HK-2 (cell line): ENCODE data around the gene CYP8B1.
"Not testable (repeated sequence)": the region's sequence is repeated elsewhere in the genome, so short reads cannot be mapped to it uniquely, and the experiment has no call there.

Source experiments
- DNase-seq: peaks from one replicate; pipeline ENCODE4 v3.0.0-alpha.2; 2018; ENCODE audit not compliant: unreplicated experiment

The CYP8B1 gene

DNA sequence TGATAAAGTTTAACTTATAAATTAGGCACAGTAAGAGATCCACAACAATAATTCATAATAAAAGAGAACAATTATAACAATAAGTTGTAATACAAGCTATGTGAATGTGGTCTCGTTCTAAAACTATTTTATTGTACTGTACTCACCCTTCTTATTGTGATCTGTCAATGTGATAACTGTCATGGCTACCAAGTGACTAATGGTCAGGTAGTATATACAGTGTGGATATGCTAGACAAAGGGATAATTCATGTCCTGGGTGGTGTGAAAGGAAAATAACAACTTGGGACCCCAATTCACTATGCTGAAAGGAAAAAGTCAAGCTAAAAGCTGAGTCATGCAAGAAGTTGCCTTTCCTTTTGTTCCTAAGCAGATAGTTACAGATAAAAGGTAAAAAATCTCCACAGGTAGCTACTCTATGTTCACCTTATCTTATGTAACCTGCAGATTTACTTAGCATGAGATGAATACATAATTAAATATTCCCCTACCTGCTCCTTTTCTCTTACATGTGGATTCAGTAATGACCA lies 10.7 kb upstream of the CYP8B1 start:
- no peak for DNase-seq

DNA sequence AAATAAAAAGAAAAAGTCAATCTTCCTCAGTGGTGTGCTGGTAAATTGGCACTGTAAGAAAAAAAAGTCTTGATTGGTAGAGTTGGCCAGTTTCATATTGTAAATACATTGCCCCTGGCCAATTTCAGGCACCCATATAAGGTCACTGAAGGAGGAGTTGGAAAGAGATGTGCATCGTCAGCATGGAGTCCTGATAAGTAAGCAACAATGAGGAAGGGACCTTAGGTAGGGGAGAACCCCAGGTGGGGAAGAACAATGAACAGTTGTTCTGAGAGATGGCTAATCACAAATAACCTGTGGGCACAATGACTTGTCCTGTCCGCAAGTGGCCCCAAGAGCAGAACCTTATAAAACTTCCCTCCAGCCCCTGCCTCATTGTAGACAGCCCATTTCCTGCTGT lies 8.6 kb upstream of the CYP8B1 start:
- DNase-seq = no peak

DNA sequence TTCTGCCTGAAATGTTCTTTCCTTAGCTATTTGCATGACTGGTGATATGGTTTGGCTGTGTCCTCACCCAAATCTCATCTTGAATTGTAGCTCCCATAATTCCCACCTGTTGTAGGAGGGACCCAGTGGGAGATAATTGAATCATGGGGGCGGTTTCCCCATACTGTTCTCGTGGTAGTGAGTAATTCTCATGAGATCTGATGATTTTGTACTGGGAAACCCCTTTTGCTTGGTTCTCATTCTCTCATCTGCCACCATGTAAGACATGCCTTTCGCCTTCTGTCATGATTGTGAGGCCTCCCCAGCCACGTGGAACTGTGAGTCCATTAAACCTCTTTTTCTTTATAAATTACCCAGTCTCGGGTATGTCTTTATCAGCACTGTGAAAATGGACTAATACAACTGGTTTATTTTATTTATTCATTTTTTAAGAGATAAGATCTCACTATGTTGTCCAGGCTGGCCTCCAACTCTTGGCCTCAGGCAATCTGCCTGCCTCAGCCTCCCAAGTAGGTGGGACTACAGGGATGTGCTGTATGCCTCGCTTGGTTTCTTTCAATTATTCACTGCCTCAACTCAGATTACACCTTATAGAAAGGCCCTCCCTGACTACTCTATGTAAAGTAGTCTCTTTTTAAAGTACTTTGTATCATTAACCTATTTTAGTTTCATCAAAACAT lies 7.7 kb upstream of the CYP8B1 start:
- DNase-seq = not testable (repeated sequence)

DNA sequence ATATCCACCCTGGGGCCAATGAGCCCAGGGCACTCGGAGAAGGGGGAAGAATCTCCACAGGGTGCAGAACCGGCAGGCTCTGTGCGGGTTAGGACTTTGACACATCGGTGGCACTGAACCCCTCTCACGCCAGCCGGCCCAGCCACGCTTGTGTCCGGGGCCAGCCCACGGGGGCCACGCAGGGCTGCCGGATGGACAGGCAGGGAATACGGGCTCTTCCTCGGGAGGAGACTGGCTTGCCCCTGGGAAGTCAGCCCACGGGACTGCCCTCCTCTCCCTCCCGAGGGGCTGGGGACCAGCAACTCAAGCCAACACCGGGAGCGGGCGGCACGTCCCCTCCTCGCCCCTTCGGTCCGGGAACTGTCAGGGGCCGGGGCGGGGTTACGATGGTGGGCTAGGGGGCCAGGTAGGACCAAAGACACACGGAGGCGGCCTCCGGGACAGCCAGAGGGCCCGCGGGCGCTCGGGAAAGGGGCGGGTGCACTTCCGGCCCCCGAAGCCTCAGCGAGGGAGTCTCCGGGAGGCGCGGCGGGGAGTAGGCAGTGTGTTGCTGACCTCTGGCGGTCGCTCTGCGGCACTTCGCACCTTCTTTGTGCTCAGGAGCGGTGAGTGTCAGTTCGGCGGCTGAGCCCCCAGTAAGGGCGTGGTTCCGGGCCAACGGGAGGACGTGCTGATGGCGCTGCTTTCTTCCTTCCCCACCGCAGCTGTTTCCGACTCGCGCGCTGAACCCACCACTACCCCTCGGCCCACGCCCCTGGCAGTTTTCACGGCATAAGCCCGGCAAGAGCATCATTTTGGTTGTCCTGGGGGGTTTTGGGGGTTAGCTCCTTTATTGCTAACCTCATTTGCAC lies 5.1 kb upstream of the CYP8B1 start:
- peak; percentile 74 for DNase-seq

- no peak for DNase-seq
Measured at GRCh38 chr3:42880183-42880582, 4.5 kb upstream of the CYP8B1 start.

DNA sequence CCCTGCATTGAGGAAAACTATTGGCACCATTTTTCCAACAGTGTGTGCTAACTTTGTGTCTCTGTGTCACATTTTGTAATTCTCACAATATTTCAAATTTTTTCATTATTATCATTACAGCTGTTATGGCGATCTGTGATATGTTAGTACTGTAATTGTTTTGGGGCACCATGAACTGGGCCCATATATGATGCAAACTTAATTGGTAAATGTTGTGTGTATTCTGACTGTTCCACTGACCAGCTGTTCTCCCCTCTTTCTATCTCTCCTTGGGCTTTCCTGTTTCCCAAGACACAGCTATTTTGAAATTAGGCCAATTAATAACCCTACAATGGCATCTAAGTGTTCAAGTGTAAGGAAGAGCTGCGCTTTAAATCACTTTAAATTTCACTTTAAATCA lies 2.2 kb upstream of the CYP8B1 start:
- DNase-seq = no peak

GRCh38 chr3:42876940-42877720 lies 1.5 kb upstream of the CYP8B1 start:
- no peak for DNase-seq

DNA sequence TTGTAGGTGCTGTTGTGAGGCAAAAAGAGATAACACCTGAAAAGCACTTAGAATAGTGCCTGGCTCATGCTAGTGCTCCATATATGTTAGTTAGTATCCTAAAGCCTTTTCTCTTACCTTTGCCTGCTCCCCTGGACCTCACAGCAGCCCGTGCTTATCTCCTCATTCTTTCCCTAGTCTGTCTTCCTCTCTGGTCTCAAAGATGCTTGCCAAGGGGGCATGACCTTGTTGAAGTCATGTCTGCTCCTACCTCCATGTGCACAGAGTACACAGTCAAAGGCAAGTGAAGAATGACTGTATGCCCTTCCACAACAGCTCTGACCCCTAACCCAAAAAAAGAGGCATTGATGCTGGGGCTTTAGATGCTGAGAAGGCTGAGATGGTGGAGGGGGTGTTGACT lies 722 bp upstream of the CYP8B1 start:
- DNase-seq = no peak

- DNase-seq = no peak
Measured at GRCh38 chr3:42874749-42875148, 930 bp downstream of the CYP8B1 start.

- DNase-seq = no peak
Measured at GRCh38 chr3:42873221-42873982, 2.3 kb downstream of the CYP8B1 start.

DNA sequence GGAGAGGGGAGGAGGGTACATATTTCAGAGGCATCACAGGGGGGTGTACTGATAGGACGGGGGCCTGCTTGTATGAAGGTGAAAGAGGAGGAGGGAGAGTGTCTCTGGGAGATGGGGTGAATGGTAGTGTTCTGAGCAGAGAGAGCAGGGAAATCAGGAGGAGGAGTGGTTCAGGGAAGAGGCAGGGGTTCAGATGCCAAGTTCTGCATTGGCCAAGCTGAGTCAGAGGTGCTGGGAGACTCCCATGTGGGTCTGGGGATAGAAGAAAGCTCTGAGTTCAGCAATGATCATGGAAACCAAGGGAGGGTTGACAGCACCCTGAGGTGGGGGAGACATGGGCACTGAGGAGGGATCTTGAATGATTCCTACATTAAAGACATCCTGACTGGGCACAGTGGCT lies 3.0 kb downstream of the CYP8B1 start:
- DNase-seq = no peak

- DNase-seq = no peak
Measured at GRCh38 chr3:42871592-42872196, 4.0 kb downstream of the CYP8B1 start.

GRCh38 chr3:42868841-42869240 lies 6.8 kb downstream of the CYP8B1 start:
- no peak for DNase-seq

GRCh38 chr3:42867138-42867537 lies 8.5 kb downstream of the CYP8B1 start:
- DNase-seq = no peak

- no peak for DNase-seq
Measured at GRCh38 chr3:42865256-42865655, 10.4 kb downstream of the CYP8B1 start.

- no peak for DNase-seq
Measured at GRCh38 chr3:42864321-42864950, 11.2 kb downstream of the CYP8B1 start.

DNA sequence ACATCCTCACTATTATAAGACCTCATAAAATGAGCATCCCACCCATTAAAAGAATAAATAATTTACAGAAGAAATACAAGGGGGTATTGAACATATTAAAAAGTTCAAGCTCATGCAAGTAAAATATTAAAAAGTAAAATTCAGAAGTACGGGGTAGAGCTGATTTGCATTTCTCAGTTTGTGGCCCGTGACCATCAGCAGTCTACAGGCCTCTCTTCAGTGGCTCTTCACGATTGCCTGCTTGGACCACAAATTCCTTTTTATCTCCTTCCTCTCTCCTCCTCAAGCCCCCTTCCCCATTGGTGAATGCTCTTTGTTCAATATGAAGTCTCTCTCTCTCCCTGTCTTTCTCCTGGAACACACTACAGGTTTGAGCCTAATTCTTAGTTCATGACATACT lies 19.1 kb downstream of the CYP8B1 start:
- no peak for DNase-seq

- no peak for DNase-seq
Measured at GRCh38 chr3:42855547-42856380, 19.9 kb downstream of the CYP8B1 start.

- no peak for DNase-seq
Measured at GRCh38 chr3:42855219-42855546, 20.5 kb downstream of the CYP8B1 start.

DNA sequence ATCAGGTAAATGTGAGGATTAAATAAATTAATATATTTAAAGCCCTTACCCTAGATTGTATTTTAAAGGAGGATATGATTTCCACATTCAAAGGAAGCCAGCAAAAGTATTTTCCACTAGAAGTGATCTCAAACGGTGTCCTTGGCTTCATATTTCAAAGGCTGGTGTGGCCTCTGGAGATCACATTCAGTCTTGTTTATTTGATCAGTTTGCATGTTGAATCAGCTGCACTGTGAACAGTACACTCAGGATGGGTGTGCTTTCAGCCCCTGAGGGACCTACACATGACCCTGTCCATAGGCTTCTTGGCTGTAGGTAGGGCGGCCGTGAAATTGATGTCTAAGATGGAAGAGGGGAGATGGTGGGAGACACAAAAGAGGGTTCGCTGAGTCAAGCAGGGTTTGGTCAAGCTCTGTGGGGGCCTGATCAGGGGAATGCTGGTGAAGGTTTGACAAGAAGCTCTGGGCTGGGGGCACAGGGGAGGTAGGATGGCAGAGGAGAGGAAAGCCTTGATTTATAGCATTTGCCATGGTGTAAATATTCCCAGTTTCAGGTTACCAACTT lies 21.9 kb downstream of the CYP8B1 start:
- no peak for DNase-seq
